Heart left ventricle (tissue), 16 donors: ENCODE results near the gene GPR33. TPM values are rescaled to one million over a fixed set of nuclear protein-coding genes. Genes with fewer than 3 reads are reported as not detected.
A peak's percentile ranks its signal among the peaks of the same experiment; 100 is the strongest.

Source experiments
- ATAC-seq, 4 donors: fragments of 200-7000 bp; cut with Tn5 transposase; one replicate each; pipeline ENCODE4 v1.9.1; 2020 to 2022; ENCODE audit warnings: moderate library complexity in 4 of 4, mild to moderate bottlenecking in 3 of 4, moderate number of reproducible peaks in 1 of 4
- DNase-seq, 5 donors: peaks; one replicate each; pipeline ENCODE4 v3.0.0-alpha.2; 2020
- H3K27ac ChIP-seq, 12 donors: fragments of 200-600 bp; sonication (generic) in 4 of 12; one replicate each; pipeline versions ENCODE4 v1.5.0 to v1.8.0; 2016 to 2022; ENCODE audit warnings: mild to moderate bottlenecking in 2 of 12
- H3K27me3 ChIP-seq, 9 donors: fragments of 200-600 bp; sonication (generic) in 2 of 9; one replicate each; pipeline versions ENCODE4 v1.5.1 to v1.8.0; 2016 to 2022; ENCODE audit warnings: mild to moderate bottlenecking in 3 of 9
- H3K36me3 ChIP-seq, 9 donors: fragments of 200-600 bp; sonication (generic) in 2 of 9; one replicate each; pipeline versions ENCODE4 v1.5.0 to v1.8.0; 2018 to 2022; ENCODE audit warnings: mild to moderate bottlenecking in 2 of 9
- H3K4me1 ChIP-seq, 12 donors: fragments of 200-600 bp; sonication (generic) in 4 of 12; one replicate each; pipeline versions ENCODE4 v1.5.0 to v1.8.0; 2016 to 2022; ENCODE audit warnings: mild to moderate bottlenecking in 3 of 12
- H3K4me3 ChIP-seq, 12 donors: fragments of 200-600 bp; sonication (generic) in 4 of 12; one replicate each; pipeline versions ENCODE4 v1.5.0 to v1.8.0; 2017 to 2022; ENCODE audit warnings: mild to moderate bottlenecking in 9 of 12, moderate library complexity in 4 of 12
- H3K9me3 ChIP-seq, 12 donors: fragments of 200-600 bp; sonication (generic) in 4 of 12; one replicate each; pipeline versions ENCODE4 v1.5.0 to v1.8.0; 2016 to 2022; ENCODE audit warnings: mild to moderate bottlenecking in 1 of 12
- CTCF ChIP-seq, 12 donors: fragments of 200-600 bp; sonication (generic) in 4 of 12; IDR thresholded peaks; one replicate each; pipeline versions ENCODE4 v1.5.0 to v1.8.0; 2018 to 2022; ENCODE audit warnings: antibody characterized with exemption in 12 of 12, mild to moderate bottlenecking in 5 of 12
- POLR2A ChIP-seq, 2 donors: fragments of 450-650 bp; IDR thresholded peaks; one replicate each; pipeline ENCODE4 v1.6.1; 2017; ENCODE audit warnings: antibody characterized with exemption in 2 of 2, mild to moderate bottlenecking in 2 of 2, moderate library complexity in 2 of 2
- intact Hi-C, 10 donors: fragments of 100-400 bp; cut with DNase I; formaldehyde crosslinking; loops; one replicate each; pipeline versions ENCODE4 v1.11.1 to v1.14.2; 2022
- polyA plus RNA-seq, 2 donors: library from polyadenylated mRNA; stranded (reverse); fragments of 200-250 nt; gene quantifications; one replicate each; pipeline ENCODE4 v1.2.3, GENCODE V29; 2013
- total RNA-seq, 9 donors: library from RNA; depleted of rRNA in 2 of 9; stranded (reverse); fragments of >200 nt in 2 of 9; fragmentation: NEBNext Ultra II Directional in 3 of 9; extraction: Animal tissue kit (Norgen Biotek cat#: 25700) in 3 of 9; gene quantifications; one replicate each; pipeline versions ENCODE4 v1.1.0 to v1.2.4, GENCODE V29; 2016 to 2023
- donor health status: ischemic (EF 13 %, LVEDD 7.1; RV severe dilation, severe dysfunction).
- donor health status: healthy with polysubstance abuse.
- donor health status: DM: no; HTN: yes; CAD: no.
- donor health status: DM: no; HTN: no; CAD: no.
- donor health status: ischemic (EF 25% LVEDD 6.9; RV normal size, moderate dysfunction).
- donor health status: ischemic (EF 25% LVEDD 5.7; RV mildly dilated, moderate dysfunction).
- donor health status: healthy.
- donor health status: DM: yes; HTN: yes; CAD: no.
- donor health status: ischemic (EF 35%, LVEDD 5.7; RV mildly dilated, moderate dysfunction).
- donor health status: nonischemic (EF 11% LVEDD 7.7; RV severe dilation, severe dysfunction).
- donor health status: DM: yes; HTN: yes; CAD: no.
- donor health status: PGD.
- donor health status: ischemic (EF 29% LVEDD 5.4; RV normal size, mild dysfunction).
- donor health status: nonischemic (EF 23%, LVEDD 6.1; RV moderate dilation, normal function).

GPR33 gene
- total and polyA plus RNA-seq, 11 donors, result not detected

- Histone ChIP-seq H3K9me3 (peaks cover 0 to 9% (median 0%) of the 10 kb centered on the region in 12 donors), H3K36me3 (peaks cover 0 to 5% (median 0%) of the 10 kb centered on the region in 9 donors), H3K4me3 (no peak overlapping the region), H3K27me3 (no peaks in the 10 kb centered on the region), H3K27ac (peak overlapping the region in 7 of 12 donors; percentile 23 to 68 (median 40)), H3K4me1 (peaks cover 0 to 11% (median 0%) of the 10 kb centered on the region in 12 donors)
- ATAC-seq, result peak; percentile 48 to 92 (median 73)
- no peak for DNase-seq
- intact Hi-C loops, result no loop called here
- TF ChIP-seq CTCF (IDR thresholded peaks at IDR 0.05) (no peak), POLR2A (IDR thresholded peaks at IDR 0.05) (no peak)
Measured at GRCh38 chr14:31435276-31435675, 52.6 kb downstream of the GPR33 start.

Other genes starting within 250 kb of the GPR33 start
- 10 to 100 TPM; 24.9 to 57.6 (median 45.5) TPM for gene HEATR5A, start 67.5 kb downstream of the GPR33 start, total RNA-seq
- gene HEATR5A, start 67.5 kb downstream of the GPR33 start, polyA plus RNA-seq, result 10 to 100 TPM; 22.4 to 42.3 TPM
- gene DTD2, start 30.5 kb downstream of the GPR33 start, total RNA-seq, result 10 to 100 TPM in 2 of 9 donors, 1 to 10 TPM in 7; 5.4 to 12.2 (median 8.2) TPM
- 1 to 10 TPM; 4.0 to 9.7 TPM for gene DTD2, start 30.5 kb downstream of the GPR33 start, polyA plus RNA-seq
- 10 to 100 TPM; 16.1 to 28.7 (median 19.1) TPM for gene NUBPL, start 73.4 kb upstream of the GPR33 start, total RNA-seq
- gene NUBPL, start 73.4 kb upstream of the GPR33 start, polyA plus RNA-seq, result 1 to 10 TPM; 6.2 to 7.3 TPM